ENCODE measurements around the gene RACK1.

DNA sequence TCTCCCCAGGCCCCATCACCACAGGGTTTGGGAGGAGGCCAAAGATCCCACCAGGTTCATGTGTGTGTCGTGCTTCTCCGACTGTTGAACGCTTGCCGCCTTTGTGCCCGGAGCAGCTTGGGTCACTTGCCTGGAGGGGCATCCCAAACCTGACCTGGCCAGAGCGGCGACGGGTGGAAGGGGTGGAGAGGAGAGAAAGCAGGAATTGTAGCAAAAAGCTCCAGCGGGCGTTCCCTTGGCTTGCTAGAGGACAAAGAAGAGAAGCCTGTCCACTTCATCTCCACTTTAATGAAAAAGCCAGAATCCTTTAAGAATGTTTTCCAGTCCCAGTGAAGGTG is 23.6 kb downstream of the RACK1 start:
- TF ChIP-seq EZH2 (IDR thresholded peaks at IDR 0.05; ENCODE audit: borderline replicate concordance, low read length) = no peak
- TF ChIP-seq, protein P1, sequence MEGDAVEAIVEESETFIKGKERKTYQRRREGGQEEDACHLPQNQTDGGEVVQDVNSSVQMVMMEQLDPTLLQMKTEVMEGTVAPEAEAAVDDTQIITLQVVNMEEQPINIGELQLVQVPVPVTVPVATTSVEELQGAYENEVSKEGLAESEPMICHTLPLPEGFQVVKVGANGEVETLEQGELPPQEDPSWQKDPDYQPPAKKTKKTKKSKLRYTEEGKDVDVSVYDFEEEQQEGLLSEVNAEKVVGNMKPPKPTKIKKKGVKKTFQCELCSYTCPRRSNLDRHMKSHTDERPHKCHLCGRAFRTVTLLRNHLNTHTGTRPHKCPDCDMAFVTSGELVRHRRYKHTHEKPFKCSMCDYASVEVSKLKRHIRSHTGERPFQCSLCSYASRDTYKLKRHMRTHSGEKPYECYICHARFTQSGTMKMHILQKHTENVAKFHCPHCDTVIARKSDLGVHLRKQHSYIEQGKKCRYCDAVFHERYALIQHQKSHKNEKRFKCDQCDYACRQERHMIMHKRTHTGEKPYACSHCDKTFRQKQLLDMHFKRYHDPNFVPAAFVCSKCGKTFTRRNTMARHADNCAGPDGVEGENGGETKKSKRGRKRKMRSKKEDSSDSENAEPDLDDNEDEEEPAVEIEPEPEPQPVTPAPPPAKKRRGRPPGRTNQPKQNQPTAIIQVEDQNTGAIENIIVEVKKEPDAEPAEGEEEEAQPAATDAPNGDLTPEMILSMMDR (IDR thresholded peaks at IDR 0.05; ENCODE audit: low read length) = no peak

Data from OCI-LY1 (cell line).